PC-3 (cell line): ENCODE measurements around the gene CD8B2.
"Not testable (repeated sequence)": the region's sequence is repeated elsewhere in the genome, so short reads cannot be mapped to it uniquely, and the experiment has no call there.

Source experiments
- CTCF ChIP-seq: fragments of 300-600 bp; sonication (generic); conservative IDR thresholded peaks from 2 replicates; pipeline ENCODE4 v1.5.1; 2017; ENCODE audit warnings: antibody characterized with exemption, low read depth, mild to moderate bottlenecking, low read length
- EZH2 ChIP-seq: fragments of 300-600 bp; sonication (generic); IDR thresholded peaks from one replicate; pipeline ENCODE4 v1.6.1; 2017; ENCODE audit warnings: antibody characterized with exemption, mild to moderate bottlenecking, low read length; ENCODE audit not compliant: unreplicated experiment
- EZH2phosphoT487 ChIP-seq: fragments of 300-600 bp; sonication (generic); IDR thresholded peaks from 2 replicates; pipeline ENCODE4 v1.6.1; 2018; ENCODE audit warnings: mild to moderate bottlenecking, antibody characterized with exemption, low read length, borderline replicate concordance

GRCh38 chr2:106514827-106515226, 27.7 kb downstream of the CD8B2 start:
- not testable (repeated sequence) for TF ChIP-seq EZH2, CTCF, EZH2phosphoT487
